OCI-LY3 (cell line): ENCODE measurements around the gene TBC1D1.

Source experiments
- CTCF ChIP-seq: fragments of 200-600, 300-600 bp; sonication (generic); IDR thresholded peaks from 2 replicates; pipeline ENCODE4 v1.5.1; 2014; ENCODE audit warnings: antibody characterized with exemption, low read length, low read depth
- EZH2phosphoT487 ChIP-seq: fragments of 200-600 bp; shearing (Covaris generic); IDR thresholded peaks from 2 replicates; pipeline ENCODE4 v1.6.1; 2018; ENCODE audit warnings: antibody characterized with exemption, mixed run types, low read depth

GRCh38 chr4:38164346-38164745, 273.5 kb downstream of the TBC1D1 start:
- TF ChIP-seq CTCF (no peak), EZH2phosphoT487 (no peak)
